ENCODE results near the gene PPARG. TPM values are rescaled to one million over a fixed set of nuclear protein-coding genes. Genes with fewer than 3 reads are reported as not detected.

PPARG gene
- total RNA-seq, 1 experiment from 2014 or later = 0.79 TPM

- no peaks in the 10 kb centered on the region for H3K9me3 Mint-ChIP-seq
- DNase-seq (ENCODE audit: low spot score) (no peak), ATAC-seq (no peak)
- H3K4me3 Mint-ChIP-seq = no peak overlapping the region
- no peak overlapping the region for H3K27ac Mint-ChIP-seq
- peaks cover 6% of the 10 kb centered on the region for H3K4me1 Mint-ChIP-seq
- H3K36me3 Mint-ChIP-seq = no peaks in the 10 kb centered on the region
- H3K27me3 Mint-ChIP-seq (ENCODE audit: low read depth) = no peaks in the 10 kb centered on the region
- ChIA-PET POLR2A (no interaction called here), CTCF (no interaction called here)
- no peak for TF ChIP-seq TP53 (CRISPR knock-in tag; IDR thresholded peaks at IDR 0.05)
- TF ChIP-seq ARID4B (CRISPR knock-in tag; IDR thresholded peaks at IDR 0.05; ENCODE audit: borderline replicate concordance) = no peak
- no peak for TF ChIP-seq ZNF423 (CRISPR knock-in tag; IDR thresholded peaks at IDR 0.05)
- no peak for TF ChIP-seq NFE2L1 (CRISPR knock-in tag; IDR thresholded peaks at IDR 0.05)
- TF ChIP-seq CREB1 (CRISPR knock-in tag; IDR thresholded peaks at IDR 0.05) = no peak
- no peak for TF ChIP-seq ZMAT4 (CRISPR knock-in tag; IDR thresholded peaks at IDR 0.05)
- TF ChIP-seq ZNF263 (CRISPR knock-in tag; IDR thresholded peaks at IDR 0.05; ENCODE audit: low read depth) = no peak
- no peak for TF ChIP-seq GABPB1 (CRISPR knock-in tag; IDR thresholded peaks at IDR 0.05)
- no peak for TF ChIP-seq HMGXB4 (CRISPR knock-in tag; IDR thresholded peaks at IDR 0.05)
- no peak for TF ChIP-seq ZNF671 (CRISPR knock-in tag; IDR thresholded peaks at IDR 0.05)
- TF ChIP-seq ETV6 (CRISPR knock-in tag; IDR thresholded peaks at IDR 0.05) = no peak
- no peak for TF ChIP-seq MAX (CRISPR knock-in tag; IDR thresholded peaks at IDR 0.05)
- no peak for TF ChIP-seq TCF7 (CRISPR knock-in tag; IDR thresholded peaks at IDR 0.05; ENCODE audit: low read depth)
- no peak for TF ChIP-seq MLX (CRISPR knock-in tag; IDR thresholded peaks at IDR 0.05)
- no peak for TF ChIP-seq CBFB (CRISPR knock-in tag; IDR thresholded peaks at IDR 0.05; ENCODE audit: low read depth)
- no peak for TF ChIP-seq ZNF396 (CRISPR knock-in tag; IDR thresholded peaks at IDR 0.05; ENCODE audit: borderline replicate concordance)
Observed at GRCh38 chr3:12352755-12353154, 63.9 kb downstream of the PPARG start.

GRCh38 chr3:12353796-12354525, 65.1 kb downstream of the PPARG start:
- POLR2A ChIA-PET = interaction anchor here (0.7 kb wide), 1 partner anchor 20 kb away, joined by 7 read pairs; no protein-coding TSS in a partner anchor
- no peak overlapping the region for H3K27ac Mint-ChIP-seq
- no peak overlapping the region for H3K4me3 Mint-ChIP-seq
- H3K27me3 Mint-ChIP-seq (ENCODE audit: low read depth) = no peaks in the 10 kb centered on the region
- no peaks in the 10 kb centered on the region for H3K9me3 Mint-ChIP-seq
- CTCF ChIA-PET = interaction anchor here (1.0 kb wide), 1 partner anchor 126 kb away, joined by 3 read pairs; no protein-coding TSS in a partner anchor
- no peak for ATAC-seq
- no peaks in the 10 kb centered on the region for H3K36me3 Mint-ChIP-seq
- DNase-seq (ENCODE audit: low spot score) = no peak
- H3K4me1 Mint-ChIP-seq = no peaks in the 10 kb centered on the region
- TF ChIP-seq RORB (CRISPR knock-in tag; IDR thresholded peaks at IDR 0.05) (no peak), NFE2L1 (CRISPR knock-in tag; IDR thresholded peaks at IDR 0.05) (no peak), ZMAT4 (CRISPR knock-in tag; IDR thresholded peaks at IDR 0.05) (no peak), SMAD4 (CRISPR knock-in tag; IDR thresholded peaks at IDR 0.05) (no peak), ATF1 (CRISPR knock-in tag; IDR thresholded peaks at IDR 0.05) (no peak), KAT7 (CRISPR knock-in tag; IDR thresholded peaks at IDR 0.05; ENCODE audit: borderline replicate concordance) (no peak), ERG (CRISPR knock-in tag; IDR thresholded peaks at IDR 0.05) (no peak)
- TF ChIP-seq, protein P1, sequence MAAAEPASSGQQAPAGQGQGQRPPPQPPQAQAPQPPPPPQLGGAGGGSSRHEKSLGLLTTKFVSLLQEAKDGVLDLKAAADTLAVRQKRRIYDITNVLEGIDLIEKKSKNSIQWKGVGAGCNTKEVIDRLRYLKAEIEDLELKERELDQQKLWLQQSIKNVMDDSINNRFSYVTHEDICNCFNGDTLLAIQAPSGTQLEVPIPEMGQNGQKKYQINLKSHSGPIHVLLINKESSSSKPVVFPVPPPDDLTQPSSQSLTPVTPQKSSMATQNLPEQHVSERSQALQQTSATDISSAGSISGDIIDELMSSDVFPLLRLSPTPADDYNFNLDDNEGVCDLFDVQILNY (CRISPR knock-in tag; IDR thresholded peaks at IDR 0.05) = no peak
- TF ChIP-seq, protein P2, sequence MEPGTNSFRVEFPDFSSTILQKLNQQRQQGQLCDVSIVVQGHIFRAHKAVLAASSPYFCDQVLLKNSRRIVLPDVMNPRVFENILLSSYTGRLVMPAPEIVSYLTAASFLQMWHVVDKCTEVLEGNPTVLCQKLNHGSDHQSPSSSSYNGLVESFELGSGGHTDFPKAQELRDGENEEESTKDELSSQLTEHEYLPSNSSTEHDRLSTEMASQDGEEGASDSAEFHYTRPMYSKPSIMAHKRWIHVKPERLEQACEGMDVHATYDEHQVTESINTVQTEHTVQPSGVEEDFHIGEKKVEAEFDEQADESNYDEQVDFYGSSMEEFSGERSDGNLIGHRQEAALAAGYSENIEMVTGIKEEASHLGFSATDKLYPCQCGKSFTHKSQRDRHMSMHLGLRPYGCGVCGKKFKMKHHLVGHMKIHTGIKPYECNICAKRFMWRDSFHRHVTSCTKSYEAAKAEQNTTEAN (CRISPR knock-in tag; IDR thresholded peaks at IDR 0.05) = no peak
